ENCODE data around the gene RUNX3. TPM values are rescaled to one million over a fixed set of nuclear protein-coding genes. Genes with fewer than 3 reads are reported as not detected.

RUNX3 gene
- total RNA-seq, 1 donor: not detected

- TF ChIP-seq CTCF (IDR thresholded peaks at IDR 0.05; ENCODE audit: insufficient read depth, low read depth, low read length): no peak
- DNase-seq (ENCODE audit: low read depth): no peak
- H3K4me3 ChIP-seq (ENCODE audit: low read depth, low read length): no peak overlapping the region
Measured at GRCh38 chr1:24970926-24971875, 41.1 kb upstream of the RUNX3 start.

GRCh38 chr1:24970399-24970753 is 40.3 kb upstream of the RUNX3 start:
- peak; percentile 2 for TF ChIP-seq CTCF (IDR thresholded peaks at IDR 0.05; ENCODE audit: insufficient read depth, low read depth, low read length)
- peak; percentile 24 for DNase-seq (ENCODE audit: low read depth)
- no peak overlapping the region for H3K4me3 ChIP-seq (ENCODE audit: low read depth, low read length)

DNA sequence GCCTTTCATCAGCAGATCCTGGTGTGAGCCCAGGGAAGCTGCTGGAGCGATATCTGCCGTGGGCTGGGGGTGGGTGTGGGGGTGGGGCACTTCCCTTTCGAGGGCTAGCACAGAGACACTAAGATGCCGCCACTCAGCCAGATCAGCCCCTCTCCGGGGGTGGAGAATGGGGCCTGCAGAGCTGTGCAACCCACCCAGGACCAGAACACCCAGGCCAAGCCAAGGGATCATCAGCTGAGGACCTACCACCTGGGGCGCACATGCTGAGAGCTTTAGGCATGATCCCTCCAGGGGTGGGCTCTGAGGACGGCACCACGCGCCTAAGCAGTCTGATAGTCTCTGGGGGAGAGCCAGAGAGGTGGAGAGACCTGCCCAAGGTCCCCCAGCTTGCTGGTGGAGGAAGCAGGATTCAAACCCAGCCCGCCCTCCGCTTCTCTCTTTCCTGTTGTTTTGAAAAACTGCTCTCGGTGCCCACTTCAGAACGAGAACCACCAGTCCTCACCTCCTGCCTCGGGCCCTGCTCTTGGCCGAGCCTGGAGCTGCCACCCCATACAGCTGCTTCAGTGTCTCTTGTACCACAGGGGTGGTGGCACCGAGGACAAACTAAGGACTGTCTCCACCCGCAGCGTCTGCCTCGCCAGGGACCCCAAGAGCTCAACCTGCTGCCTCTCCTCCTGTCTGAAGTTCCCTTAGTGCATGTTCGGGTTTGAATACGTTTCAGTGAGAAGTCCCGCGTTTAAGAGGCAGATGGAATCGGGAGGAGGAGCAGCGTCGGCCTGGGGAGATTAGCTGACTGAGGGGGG is 39.7 kb upstream of the RUNX3 start:
- H3K4me3 ChIP-seq (ENCODE audit: low read depth, low read length): no peak overlapping the region
- no peak for DNase-seq (ENCODE audit: low read depth)
- TF ChIP-seq CTCF (IDR thresholded peaks at IDR 0.05; ENCODE audit: insufficient read depth, low read depth, low read length): no peak

GRCh38 chr1:24968941-24969585 is 39.0 kb upstream of the RUNX3 start:
- no peak for TF ChIP-seq CTCF (IDR thresholded peaks at IDR 0.05; ENCODE audit: insufficient read depth, low read depth, low read length)
- no peak for DNase-seq (ENCODE audit: low read depth)
- H3K4me3 ChIP-seq (ENCODE audit: low read depth, low read length): no peak overlapping the region

DNA sequence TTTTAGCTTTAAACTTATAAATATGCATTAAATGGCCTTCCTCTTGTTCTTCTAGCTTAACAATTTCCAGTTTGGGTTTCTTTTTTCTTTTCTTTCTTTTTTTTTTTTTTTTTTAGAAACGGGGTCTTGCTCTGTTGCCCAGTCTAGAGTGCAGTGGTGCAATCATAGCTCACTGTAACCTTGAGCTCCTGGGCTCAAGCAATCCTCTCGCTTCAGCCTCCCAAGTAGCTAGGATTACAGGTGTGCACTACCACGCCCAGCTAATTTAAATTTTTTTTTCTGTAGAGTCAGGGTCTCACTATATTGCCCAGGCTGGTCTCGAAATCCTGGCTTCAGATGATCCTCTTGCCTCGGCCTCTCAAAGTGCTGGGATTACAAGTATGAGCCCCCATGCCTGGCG is 37.9 kb upstream of the RUNX3 start:
- TF ChIP-seq CTCF (IDR thresholded peaks at IDR 0.05; ENCODE audit: insufficient read depth, low read depth, low read length): no peak
- DNase-seq (ENCODE audit: low read depth): no peak
- H3K4me3 ChIP-seq (ENCODE audit: low read depth, low read length): no peak overlapping the region

GRCh38 chr1:24967555-24967954 is 37.5 kb upstream of the RUNX3 start:
- TF ChIP-seq CTCF (IDR thresholded peaks at IDR 0.05; ENCODE audit: insufficient read depth, low read depth, low read length): no peak
- DNase-seq (ENCODE audit: low read depth): no peak

More at GRCh38 chr1:24967555-24967954, 37.5 kb upstream of the RUNX3 start:
- H3K4me3 ChIP-seq (ENCODE audit: low read depth, low read length): no peak overlapping the region
